Activated CD4-positive, alpha-beta T cell treated with anti-CD3 and anti-CD28 coated beads for 24 hours (primary cell): ENCODE measurements around the gene ZNF597.
A peak's percentile ranks its signal among the peaks of the same experiment; 100 is the strongest.
"Not testable (repeated sequence)": the region's sequence is repeated elsewhere in the genome, so short reads cannot be mapped to it uniquely, and the experiment has no call there.

Experiments used
- DNase-seq, 2 donors: peaks; one replicate each; pipeline ENCODE4 v3.0.0-alpha.2; 2020; ENCODE audit warnings: low read depth in 2 of 2

The ZNF597 gene

DNA sequence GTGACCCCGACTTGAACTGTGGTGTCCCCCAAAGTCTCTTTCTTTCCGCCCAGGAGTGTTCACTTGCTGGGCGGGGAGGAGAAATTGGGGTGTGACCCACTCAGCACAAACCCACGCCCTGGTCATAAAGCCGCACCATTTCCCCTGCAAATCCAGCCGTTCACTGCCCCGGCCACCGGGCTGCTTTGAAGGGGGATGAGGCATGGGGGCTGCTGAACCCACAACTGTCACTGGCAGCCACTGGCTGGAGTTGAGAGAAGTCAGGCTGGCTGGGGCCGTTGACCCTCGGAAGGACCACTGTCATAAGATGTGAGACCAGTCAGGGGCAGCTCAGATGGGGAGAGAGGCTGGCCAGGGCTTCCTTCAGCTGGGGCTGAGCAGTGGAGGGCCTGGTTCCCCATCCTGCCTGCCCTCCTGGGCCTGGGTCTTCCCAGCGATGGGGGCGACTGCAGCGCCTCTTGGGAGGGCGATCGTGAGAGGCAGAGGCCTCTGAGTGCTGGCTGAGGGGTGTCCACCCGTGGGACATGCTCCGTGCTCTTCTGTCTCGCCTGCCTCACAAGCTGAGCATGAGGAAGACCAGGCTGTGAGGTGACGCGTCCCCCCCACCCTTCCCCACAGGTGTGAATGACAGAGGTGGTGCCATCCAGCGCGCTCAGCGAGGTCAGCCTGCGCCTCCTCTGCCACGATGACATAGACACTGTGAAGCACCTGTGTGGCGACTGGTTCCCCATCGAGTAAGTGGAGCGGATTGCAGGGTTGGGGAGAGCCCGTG is 32.5 kb upstream of the ZNF597 start:
- no peak for DNase-seq

DNA sequence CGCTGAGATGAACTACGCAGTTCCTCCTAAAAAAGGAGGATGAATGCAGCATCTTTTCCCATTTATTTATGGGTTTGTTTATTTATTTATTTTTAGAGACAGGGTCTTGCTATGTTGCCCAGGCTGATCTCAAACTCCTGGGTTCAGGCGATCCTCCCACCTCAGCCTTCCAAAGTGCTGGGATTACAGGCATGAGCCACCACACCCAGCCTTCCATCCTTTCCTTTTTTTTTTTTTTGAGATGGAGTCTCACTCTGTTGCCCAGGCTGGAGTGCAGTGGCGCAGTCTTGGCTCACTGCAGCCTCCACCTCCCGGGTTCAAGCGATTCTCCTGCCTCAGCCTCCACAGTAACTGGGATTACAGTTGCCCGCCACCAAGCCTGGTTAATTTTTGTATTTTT is 31.6 kb upstream of the ZNF597 start:
- DNase-seq = not testable (repeated sequence)

DNA sequence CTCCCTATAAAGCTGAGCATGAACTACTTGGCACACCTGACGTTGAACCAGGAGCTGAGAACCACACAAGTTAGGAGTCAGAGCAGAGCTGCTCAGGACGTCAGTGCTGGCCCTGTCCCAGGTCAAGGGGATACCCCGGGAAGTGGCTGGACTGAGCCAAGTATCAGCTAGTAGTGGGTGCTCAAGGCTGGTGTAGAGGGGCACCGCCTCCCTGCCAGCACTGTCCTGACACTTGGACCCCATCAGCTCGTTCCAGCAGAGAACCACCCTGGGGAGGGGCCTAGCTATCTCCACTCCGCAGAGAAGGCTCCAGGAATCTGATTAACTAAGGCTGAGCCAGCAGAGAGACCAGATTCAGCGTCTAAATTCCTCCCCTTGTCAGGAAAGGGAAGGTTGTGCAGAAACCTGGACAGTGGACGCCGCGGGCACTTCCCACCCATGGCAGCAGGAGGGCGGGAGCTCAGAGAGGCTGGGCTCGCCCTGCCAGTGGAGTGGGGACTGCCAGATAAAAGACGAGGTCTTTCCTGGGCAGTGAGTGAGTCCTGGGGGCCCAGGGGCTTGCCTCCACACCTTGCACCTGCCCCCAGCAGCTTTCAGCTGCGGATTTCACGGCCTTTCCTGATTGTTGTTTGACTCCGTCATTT is 31.0 kb upstream of the ZNF597 start:
- no peak for DNase-seq

DNA sequence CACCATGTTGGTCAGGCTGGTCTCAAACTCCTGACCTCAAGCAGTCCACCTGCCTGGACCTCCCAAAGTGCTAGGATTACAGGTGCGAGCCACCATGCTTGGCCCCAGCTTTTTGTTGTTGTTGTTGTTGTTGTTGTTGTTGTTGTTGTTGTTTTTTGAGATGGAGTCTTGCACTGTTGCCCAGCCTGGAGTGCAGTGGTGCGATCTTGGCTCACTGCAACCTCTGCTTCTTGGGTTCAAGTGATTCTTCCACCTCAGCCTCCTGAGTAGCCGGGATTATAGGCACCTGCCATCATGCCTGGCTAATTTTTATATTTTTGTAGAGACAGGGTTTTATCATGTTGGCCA is 30.3 kb upstream of the ZNF597 start:
- DNase-seq = not testable (repeated sequence)

DNA sequence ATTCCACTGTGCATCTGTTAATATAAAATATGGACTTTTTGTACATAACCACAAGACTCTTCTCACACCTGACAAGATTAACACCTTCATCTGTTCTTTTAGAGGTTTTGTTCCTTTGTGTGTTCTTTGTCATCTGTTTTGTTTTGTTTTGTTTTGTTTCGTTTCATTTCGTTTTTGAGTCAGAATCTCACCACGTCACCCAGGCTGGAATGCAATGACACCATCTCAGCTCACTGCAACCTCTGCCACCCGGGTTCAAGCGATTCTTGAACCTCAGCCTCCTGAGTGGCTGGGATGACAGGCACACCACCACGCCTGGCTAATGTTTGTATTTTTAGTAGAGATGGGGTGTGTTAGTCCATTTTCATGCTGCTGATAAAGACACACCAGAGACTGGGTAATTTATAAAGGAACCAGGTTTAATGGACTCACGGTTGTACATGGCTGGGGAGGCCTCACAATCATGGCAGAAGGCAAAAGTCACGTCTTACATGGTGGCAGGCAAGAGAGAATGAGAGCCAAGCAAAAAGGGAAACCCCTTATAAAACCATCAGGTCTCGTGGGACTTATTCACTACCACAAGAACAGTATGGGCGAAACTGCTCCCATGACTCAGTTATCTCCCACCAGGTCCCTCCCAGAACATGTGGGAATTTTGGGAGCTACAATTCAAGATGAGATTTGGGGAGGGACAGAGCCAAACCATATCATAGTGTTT is 29.7 kb upstream of the ZNF597 start:
- DNase-seq = no peak

DNA sequence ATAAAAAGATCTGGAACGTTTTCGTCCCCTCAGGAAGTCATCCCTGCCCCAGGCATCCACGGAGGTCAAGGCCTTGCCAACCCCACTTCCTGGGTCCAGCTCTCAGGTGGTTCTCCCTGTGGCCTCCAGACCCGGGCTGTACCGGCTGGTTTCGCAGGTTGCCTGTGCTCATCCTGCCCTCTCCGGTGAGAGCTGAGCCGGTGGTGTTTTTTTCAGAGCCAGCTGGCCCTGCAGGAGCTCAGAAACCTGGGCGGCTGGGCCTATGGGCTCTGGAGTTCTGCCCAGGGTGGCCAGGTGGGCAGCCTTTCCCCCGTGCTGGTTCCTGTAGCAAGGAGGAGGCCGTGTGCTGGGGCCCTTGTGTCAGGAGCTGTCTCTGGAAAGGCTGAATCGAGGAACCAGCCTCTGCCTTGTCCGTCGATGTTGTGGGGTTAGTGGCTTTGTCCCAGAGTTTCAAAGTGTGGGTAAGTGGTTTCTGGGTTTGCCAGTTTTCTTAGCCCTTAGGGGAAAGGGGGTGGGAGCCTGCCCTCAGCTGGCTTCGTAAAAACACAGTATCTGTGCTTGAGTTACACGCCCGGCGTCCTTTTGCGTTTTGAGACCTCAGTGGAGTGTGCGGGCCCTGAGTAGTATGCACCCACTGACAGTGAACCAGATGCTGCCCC is 28.3 kb upstream of the ZNF597 start:
- no peak for DNase-seq

DNA sequence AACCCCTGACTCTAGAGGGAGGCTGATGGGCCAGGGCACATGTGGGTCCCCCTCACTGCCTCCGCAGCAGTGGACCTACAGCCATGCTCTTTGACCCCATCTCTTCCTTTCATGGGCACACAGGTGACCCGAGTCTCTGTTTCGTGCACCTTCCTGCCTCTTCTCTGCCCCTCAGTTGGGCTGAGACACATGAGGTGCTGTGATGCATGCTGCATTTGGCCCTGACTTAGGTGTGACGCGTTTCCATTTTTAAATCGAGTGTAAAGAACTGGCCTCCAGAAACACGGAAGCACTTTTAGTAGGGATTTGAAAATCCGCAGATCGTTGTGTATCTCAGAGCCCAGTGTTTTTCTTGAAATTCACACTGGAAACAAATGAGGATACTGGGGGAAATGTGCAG is 27.4 kb upstream of the ZNF597 start:
- DNase-seq = no peak

DNA sequence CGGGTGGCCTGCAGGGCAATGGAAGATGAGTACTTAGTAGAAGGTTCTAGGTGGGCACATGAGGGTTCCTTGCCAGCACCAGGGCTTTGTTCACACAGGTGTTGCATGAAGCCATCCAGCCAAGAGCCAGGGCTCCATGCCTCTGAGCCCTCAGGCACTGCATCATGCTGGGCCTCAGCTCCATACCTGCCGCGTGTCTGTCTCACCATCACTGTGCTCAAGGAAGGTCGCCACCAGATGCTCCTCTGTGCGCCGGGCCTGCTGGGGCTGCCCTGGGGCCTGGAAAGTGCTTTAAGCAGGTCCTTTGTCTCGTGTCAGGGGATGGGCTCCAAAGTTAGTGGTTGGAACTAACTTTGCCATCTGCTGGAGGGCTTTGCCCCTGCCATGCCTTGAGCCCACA is 26.4 kb upstream of the ZNF597 start:
- no peak for DNase-seq

DNA sequence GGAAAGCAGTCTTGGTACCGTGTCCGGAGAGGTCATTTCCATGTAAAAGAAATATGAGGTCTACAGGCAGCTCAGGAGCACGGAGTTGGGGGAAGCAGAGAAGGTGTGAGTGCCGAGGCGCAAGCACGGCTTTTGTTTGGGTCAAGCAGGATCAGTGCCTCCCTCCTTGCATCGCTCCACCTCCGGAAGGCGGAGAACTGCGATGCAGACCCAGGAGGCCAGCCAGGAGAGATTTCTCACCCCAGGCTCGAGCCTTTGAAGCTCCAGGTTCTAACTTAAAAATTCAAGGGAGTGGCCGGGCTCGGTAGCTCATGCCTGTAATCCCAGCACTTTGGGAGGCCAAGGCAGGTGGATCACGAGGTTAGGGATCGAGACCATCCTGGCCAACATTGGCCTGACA is 25.2 kb upstream of the ZNF597 start:
- no peak for DNase-seq

DNA sequence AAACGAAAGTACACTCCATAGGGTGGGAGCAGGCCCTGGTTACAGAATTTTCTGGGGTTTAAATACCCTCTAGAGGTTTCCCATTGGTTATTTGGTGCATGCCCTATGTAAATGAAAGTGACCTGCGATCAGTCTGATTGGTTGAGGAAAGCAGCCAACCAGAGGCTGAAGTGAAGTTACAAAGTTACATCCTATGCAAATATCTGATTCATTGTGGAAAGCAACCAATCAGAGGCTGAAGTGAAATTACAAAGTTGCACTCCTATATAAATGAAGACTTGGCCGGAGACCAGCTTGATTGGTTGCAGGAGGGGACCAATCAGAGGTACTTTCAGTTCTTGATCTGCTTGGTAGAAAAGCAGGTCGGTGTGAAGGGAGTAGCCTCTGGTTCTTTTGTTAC is 24.6 kb upstream of the ZNF597 start:
- no peak for DNase-seq

DNA sequence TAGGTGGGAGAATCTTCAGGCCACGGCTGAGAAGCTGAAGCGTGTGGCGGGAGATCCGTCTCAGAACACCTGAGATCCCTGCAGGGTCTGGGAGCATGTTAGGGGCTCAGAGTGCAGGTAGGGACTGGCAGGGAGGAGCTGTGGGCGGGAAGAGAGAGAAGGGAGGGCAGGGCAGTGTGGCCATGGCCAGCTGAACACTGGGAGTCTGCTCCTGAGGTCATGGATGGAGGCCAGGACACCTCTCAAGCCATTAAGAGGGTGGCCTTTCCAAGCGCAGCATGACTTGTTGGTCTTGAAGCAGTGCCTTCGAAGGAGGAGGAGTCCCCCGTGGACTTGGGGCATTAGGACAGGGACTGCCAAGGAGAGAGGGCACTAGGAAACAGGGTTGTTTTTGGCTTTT is 23.9 kb upstream of the ZNF597 start:
- no peak for DNase-seq

DNA sequence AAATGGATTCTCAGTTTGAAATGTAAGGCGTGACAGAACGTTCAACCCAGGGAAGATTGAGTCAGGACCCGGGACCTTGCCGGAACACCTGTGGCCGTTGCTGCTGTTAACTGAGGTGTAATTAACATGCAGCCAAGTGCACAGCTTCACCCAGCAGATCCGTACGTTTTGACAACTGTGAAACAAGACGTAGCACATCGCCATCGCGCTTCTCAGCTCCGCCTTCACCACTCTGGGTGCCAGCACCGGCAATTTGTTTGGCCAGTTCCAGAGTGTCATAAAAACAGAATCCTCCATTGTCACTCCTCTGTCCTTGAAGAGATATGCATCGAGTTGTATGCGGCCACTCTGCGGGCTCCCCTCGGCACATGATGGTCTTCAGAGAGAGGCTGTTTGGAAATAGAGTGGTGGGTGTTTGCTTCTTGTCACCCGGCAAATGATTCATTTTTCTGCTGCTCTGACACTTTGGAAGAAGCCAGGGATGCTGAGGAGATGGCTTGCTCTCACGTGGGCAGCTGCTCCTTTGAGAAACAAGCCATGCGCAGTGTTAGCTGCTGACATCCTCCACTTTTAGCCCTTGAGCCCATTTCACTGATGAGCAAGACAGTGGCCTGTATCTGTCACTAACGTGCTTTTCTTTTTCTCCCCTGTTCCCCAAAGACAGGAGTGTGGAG is 22.7 kb upstream of the ZNF597 start:
- DNase-seq = no peak

DNA sequence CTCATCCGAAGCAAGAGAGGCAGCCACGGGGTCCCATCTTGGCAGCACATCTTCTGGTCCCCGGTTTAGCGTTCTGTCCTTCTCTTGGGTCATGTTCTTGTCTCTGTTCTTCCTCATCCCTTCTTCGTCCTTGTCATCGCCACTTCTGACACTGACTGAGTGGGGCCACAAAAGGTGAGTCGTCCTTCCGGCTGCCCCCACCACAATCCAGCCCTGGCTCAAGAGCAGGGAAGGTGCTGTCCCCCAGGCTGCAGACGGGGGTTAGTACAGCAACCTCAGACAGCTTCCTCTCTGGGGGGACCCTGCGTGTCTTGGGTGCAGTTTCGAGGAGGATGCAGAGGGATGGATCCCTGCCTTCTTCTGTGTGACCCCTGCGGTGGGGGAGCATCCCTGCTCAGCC is 22.0 kb upstream of the ZNF597 start:
- no peak for DNase-seq

DNA sequence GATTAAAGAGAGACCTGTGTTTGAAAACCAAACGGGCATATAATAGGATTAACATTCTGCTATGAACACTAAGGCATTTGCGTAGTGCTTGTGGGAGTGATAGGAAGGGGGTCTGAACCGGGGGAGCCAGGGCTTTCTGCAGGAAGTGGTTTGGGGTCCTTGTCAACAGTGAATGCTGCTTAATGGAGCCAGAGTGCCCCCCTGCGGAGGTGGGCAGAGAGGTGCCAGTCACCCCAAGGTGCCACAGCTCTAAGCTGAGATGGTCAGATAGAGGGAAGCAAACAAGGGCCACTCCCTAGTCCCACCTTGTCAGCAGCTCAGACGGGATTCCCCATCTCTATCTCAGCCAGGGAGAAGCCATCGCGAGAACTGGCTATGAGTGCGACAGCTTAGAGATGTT is 17.8 kb upstream of the ZNF597 start:
- DNase-seq = no peak

DNA sequence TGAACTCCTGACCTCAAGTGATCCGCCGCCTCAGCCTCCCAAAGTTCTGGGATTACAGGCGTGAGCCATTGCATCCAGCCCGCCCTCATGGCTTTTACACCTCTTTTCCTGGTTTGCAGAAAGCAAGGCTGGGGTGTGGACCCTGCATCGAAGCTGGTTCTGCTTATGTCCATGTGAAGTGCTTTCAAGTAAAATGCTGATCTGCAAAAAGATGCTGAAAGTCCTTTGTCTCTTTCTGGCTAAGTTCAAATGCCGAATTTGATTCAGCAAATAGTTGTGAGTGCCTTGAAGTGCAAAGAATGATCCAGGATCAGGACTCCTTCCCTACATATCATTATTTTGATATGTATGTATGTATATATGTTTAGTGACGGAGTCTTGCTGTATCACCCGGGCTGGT is 17.3 kb upstream of the ZNF597 start:
- no peak for DNase-seq

DNA sequence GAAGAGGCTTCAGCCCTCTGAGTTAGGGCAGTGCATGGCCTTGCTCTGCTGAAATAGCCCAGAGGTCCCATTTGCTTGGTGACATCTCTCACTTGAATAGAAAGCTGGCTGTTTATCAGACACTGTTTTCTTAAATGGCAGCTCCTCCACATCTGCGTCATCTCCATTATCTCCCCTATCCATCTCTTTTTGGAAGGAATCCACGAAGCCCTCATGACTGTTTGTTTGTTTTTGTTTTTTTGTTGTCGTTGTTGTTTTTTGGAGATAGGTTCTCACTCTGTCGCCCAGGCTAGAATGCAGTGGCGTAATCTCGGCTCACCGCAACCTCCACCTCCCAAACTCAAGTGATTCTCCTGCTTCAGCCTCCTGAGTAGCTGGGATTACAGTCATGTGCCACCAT is 16.8 kb upstream of the ZNF597 start:
- no peak for DNase-seq

DNA sequence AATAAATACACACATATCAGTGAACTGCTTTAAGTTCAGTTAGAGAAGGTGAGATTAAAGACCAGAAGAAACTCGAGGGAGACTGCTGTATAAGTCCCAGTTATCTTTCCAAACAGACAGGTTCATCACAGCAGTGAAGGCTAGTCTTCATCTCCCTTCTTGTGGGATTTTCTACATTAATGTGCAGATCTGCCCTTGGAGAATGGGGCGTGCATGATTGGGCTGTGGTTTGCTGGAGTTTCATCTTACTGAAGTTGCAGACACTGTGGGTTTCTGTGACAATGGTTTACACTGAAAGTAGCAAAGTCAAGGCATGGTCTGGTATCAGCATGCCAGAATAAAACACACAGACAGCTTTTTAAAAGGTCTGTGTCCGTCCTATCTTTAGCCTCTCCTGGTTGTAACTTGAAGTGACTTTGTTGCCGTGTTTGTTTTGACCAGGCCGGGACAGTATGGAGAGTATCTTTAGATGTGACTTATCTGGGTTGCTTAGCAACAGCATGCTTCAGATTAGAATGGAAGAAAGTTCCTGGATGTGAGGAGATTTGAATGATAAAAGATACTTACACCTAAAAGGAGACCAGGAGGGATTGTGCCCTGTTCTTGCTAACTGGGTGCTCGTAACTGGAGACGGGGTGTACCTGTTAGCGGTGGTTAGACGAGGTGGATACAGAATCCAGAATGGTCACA is 16.2 kb upstream of the ZNF597 start:
- no peak for DNase-seq

DNA sequence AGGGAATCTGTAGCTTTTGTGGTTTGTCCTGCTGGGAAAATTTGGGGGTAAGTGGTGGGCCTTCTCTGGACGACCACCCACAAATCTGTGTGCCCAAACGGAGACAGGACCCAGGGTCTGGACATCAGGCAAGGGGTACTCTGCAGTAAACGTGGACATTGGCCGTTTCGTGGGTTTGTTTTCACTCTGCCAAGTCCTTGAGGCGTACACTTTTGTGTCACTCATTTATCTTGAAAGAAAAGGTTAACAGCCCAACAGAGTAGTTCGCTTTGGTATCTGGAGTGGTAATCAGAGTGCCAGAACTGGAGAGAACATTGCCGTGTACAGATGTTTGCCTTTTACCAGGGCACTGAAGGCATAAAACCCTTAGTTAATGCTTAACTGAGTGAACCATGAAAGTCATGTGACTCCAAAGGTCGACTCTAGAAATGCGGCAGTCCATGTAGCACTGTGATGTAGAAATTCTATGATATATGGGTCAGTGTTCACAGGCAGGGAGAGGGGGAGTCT is 15.6 kb upstream of the ZNF597 start:
- no peak for DNase-seq

DNA sequence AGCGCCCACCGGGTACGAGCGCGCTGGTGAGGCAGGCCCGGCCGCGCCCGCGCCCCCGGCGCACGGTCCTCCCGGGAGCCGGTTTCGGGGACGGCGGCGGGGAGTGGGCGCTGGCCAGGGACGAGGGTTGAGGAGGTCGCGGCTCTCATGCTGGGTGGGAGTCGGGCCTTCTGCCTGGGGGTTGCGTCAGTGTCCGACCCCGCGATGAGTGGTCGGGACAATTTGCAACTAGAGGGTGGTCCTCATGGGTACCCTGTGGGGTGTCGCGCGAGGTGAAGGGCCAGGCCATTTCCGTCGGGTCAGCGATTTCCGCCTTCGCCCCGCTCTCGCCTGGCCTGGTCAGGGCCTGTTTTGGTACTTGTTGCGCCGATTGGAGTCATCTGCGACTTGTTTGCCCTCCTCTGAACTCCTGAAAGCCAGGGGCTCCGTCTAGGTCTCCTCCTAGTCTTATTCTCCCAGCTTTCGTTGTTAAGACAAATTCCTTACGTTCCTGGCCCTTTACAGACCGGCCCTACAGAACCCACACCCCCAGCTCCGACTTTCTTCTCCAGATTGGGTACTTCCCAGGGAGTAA is 15.1 kb upstream of the ZNF597 start:
- DNase-seq = no peak

DNA sequence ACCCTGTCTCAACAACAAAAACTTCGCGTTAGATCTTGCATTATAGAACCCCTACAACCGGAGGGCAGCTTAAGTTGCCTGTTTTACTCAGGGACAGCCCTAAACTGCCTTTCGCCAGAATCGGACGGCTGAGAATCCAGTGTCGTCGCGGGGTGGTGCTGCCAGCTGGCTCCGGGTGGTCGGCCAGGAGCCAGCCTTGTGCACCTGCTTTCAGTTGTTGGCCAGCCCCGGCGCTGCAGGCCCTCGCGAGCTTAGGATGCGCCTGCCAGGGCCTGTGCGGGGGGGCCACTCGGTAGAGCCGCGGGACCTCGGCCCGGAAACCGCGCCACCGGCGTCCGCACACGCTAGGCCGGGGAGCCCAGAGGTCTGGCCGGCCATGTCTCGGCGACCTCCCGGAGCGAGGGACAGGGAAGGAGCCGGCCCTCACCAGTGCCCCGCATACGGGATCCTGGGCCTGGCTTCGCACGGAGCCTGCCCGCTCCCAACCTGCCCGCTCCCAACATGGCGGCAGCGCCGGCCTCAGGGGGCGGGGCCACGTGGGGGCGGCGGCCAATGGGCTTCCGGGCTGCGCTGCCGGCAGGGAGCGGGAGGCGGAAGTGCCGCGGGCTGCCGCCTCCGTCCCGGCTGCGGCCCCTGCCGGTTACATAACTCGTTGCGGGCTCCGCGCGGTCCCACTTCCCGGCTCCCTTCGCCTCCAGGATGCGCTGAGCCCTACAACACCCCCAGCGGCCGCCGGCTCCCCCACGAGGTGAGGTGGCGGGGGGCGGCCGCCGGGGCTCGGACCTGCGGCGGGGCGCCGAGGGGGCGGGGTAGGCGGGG is 14.3 kb upstream of the ZNF597 start:
- peak; percentile 80 to 83 for DNase-seq
